ENCODE data around the gene UVRAG. TPM values are rescaled to one million over a fixed set of nuclear protein-coding genes. Genes with fewer than 3 reads are reported as not detected.

The UVRAG gene
- total RNA-seq, 4 donors from 2014 or later, result 16.6 to 22.1 (median 19.3) TPM

DNA sequence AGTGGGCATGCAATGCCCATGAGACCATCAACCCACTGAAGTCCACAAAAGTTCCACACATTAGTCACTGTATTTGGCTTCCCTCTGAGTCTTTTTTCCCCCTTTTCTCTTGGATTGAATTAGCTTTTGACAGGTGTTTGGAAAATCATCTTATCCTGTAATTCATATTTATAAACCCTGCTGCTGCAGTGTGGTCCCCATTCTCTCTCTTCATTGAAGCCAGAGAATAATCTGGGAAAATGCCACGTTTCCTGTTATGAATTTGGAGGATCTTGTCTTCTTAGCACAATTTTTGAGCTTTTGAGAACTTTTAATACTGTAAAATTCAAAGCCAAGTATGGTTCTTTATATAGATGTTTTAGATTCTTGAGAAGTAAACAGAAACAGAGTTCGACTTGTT, 84.8 kb downstream of the UVRAG start:
- TF ChIP-seq, protein P1, sequence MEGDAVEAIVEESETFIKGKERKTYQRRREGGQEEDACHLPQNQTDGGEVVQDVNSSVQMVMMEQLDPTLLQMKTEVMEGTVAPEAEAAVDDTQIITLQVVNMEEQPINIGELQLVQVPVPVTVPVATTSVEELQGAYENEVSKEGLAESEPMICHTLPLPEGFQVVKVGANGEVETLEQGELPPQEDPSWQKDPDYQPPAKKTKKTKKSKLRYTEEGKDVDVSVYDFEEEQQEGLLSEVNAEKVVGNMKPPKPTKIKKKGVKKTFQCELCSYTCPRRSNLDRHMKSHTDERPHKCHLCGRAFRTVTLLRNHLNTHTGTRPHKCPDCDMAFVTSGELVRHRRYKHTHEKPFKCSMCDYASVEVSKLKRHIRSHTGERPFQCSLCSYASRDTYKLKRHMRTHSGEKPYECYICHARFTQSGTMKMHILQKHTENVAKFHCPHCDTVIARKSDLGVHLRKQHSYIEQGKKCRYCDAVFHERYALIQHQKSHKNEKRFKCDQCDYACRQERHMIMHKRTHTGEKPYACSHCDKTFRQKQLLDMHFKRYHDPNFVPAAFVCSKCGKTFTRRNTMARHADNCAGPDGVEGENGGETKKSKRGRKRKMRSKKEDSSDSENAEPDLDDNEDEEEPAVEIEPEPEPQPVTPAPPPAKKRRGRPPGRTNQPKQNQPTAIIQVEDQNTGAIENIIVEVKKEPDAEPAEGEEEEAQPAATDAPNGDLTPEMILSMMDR (IDR thresholded peaks at IDR 0.05 in 4 of 5, conservative IDR thresholded peaks at IDR 0.05 in 1 of 5), result no peak
- TF ChIP-seq POLR2A (IDR thresholded peaks at IDR 0.05), result no peak
- Histone ChIP-seq H3K9me3 (no peaks in the 10 kb centered on the region), H3K4me3 (no peak overlapping the region), H3K27me3 (no peaks in the 10 kb centered on the region), H3K27ac (no peak overlapping the region), H3K36me3 (no peaks in the 10 kb centered on the region), H3K4me1 (peaks cover 33 to 36% of the 10 kb centered on the region in 2 donors)
- intact Hi-C loops (cut with DNase I; ENCODE audit: low total_unique reads), result loop anchor here (5.0 kb wide), 1 partner anchor 417 kb away; no protein-coding TSS in a partner anchor
- in situ Hi-C loops (cut with MboI; ENCODE audit: low sequenced_read_pairs in 4 of 4), result loop anchor here (5.0 to 10.0 kb wide), 5 partner anchors 247 to 435 kb away; no protein-coding TSS in a partner anchor
- DNase-seq, result no peak
- no peak for ATAC-seq

DNA sequence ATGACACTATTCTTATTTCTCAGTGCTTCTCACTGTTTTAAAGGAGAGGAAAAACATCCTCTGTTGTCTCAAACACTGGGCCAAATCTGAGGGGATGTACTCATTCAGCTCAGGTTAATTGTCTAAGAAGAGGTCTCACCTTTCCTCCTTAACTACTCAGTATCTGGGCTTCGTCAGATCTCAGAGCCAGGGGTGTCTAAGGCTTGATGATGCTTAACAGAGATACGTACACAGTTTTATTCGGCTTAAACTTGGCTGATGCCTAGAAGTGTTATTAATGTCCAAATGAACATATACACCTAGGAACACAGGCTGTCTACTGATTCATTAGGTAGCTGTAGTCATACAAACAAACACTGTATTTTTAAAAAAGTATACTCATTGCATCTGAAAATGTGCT, 85.8 kb downstream of the UVRAG start:
- TF ChIP-seq, protein P1 (IDR thresholded peaks at IDR 0.05 in 4 of 5, conservative IDR thresholded peaks at IDR 0.05 in 1 of 5), result no peak
- TF ChIP-seq POLR2A (IDR thresholded peaks at IDR 0.05), result no peak
- no peaks in the 10 kb centered on the region for H3K9me3 ChIP-seq
- ATAC-seq, result no peak
- H3K4me1 ChIP-seq, result peaks cover 34 to 36% of the 10 kb centered on the region in 2 donors
- no peak for DNase-seq
- H3K27ac ChIP-seq, result no peak overlapping the region
- H3K36me3 ChIP-seq, result no peaks in the 10 kb centered on the region
- intact Hi-C loops (cut with DNase I; ENCODE audit: low total_unique reads), result no loop called here
- no peaks in the 10 kb centered on the region for H3K27me3 ChIP-seq
- no peak overlapping the region for H3K4me3 ChIP-seq
- in situ Hi-C loops (cut with MboI; ENCODE audit: low sequenced_read_pairs in 4 of 4), result loop anchor here in 2 of 4 donors (5.0 to 10.0 kb wide), 2 partner anchors 246 to 414 kb away; no protein-coding TSS in a partner anchor

DNA sequence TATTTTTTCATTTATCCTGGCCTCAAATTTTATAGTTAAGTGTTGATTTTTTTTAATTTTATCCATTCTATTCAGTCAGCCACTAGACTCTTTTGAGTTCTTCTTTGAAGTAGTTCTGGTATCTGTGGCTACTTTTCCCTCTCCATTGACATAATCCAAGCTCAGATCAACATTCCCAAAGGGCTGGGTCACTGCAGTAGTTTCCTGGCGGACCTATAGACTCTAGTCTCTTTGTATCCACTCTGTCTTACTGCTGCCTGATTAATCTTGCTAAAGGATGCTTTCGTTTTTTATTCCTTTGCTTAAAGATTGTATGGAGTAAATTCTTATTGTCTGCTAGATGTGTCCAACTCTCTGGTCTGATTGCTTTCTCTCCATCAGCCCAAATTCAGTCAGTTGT, 87.6 kb downstream of the UVRAG start:
- ATAC-seq (no peak), DNase-seq (no peak)
- no peak for TF ChIP-seq POLR2A (IDR thresholded peaks at IDR 0.05)
- TF ChIP-seq, protein P1 (IDR thresholded peaks at IDR 0.05 in 4 of 5, conservative IDR thresholded peaks at IDR 0.05 in 1 of 5), result no peak
- H3K27me3 ChIP-seq, result no peaks in the 10 kb centered on the region
- intact Hi-C loops (cut with DNase I; ENCODE audit: low total_unique reads) (no loop called here), in situ Hi-C loops (cut with MboI; ENCODE audit: low sequenced_read_pairs in 4 of 4) (loop anchor here in 2 of 4 donors (5.0 to 10.0 kb wide), 2 partner anchors 245 to 412 kb away; no protein-coding TSS in a partner anchor)
- H3K4me1 ChIP-seq, result peaks cover 34 to 36% of the 10 kb centered on the region in 2 donors
- no peaks in the 10 kb centered on the region for H3K36me3 ChIP-seq
- H3K27ac ChIP-seq, result no peak overlapping the region
- no peak overlapping the region for H3K4me3 ChIP-seq
- H3K9me3 ChIP-seq, result no peaks in the 10 kb centered on the region

DNA sequence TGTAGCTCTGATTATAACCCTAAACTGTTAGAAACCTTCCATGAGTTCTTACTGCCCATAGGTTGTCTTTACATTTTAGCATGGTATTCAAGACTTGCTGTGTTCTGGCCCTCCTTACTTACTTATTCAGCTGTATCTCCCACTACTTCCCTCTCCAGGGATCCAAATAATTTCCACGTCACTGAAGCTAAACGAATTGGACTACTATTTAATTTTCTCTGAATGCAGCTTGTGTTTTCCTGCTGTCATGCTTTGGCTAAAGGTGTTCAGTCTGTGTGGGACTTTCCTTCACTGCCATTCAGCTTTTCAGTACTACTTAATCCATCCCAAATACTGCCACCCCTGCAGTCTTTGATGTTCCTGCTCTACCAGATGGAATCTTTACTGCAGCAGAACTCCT, 88.3 kb downstream of the UVRAG start:
- in situ Hi-C loops (cut with MboI; ENCODE audit: low sequenced_read_pairs in 4 of 4), result loop anchor here in 2 of 4 donors (5.0 to 10.0 kb wide), 2 partner anchors 244 to 412 kb away; no protein-coding TSS in a partner anchor
- peaks cover 34 to 36% of the 10 kb centered on the region in 2 donors for H3K4me1 ChIP-seq
- intact Hi-C loops (cut with DNase I; ENCODE audit: low total_unique reads), result no loop called here

More for the DNA sequence above, 88.3 kb downstream of the UVRAG start:
- Histone ChIP-seq H3K4me3 (no peak overlapping the region), H3K27me3 (no peaks in the 10 kb centered on the region), H3K27ac (no peak overlapping the region), H3K9me3 (no peaks in the 10 kb centered on the region), H3K36me3 (no peaks in the 10 kb centered on the region)
- no peak for TF ChIP-seq POLR2A (IDR thresholded peaks at IDR 0.05)
- TF ChIP-seq, protein P1 (IDR thresholded peaks at IDR 0.05 in 4 of 5, conservative IDR thresholded peaks at IDR 0.05 in 1 of 5), result no peak
- DNase-seq, result no peak
- ATAC-seq, result no peak

All from gastrocnemius medialis (tissue), 4 donors.